Central memory CD8-positive, alpha-beta T cell (primary cell): ENCODE results near the gene GIT2.

Experiments
- ATAC-seq: fragments of 150-1000 bp; cut with Tn5 transposase; replicated peaks from 2 replicates; pipeline ENCODE4 v1.10.0; 2022; ENCODE audit warnings: mild to moderate bottlenecking, moderate FRiP score, moderate number of reproducible peaks; ENCODE audit not compliant: poor library complexity, severe bottlenecking; ENCODE audit errors: extremely low read depth
- DNase-seq, 2 donors: peaks; one replicate each; pipeline ENCODE4 v3.0.0; 2021; ENCODE audit warnings: low spot score in 2 of 2
- H3K27ac Mint-ChIP-seq: one replicate; pipeline ENCODE4 v1.8.0; 2022; ENCODE audit warnings: low read depth, mild to moderate bottlenecking, moderate library complexity, mixed read lengths
- H3K27me3 Mint-ChIP-seq: one replicate; pipeline ENCODE4 v1.8.0; 2022; ENCODE audit warnings: mixed read lengths
- H3K36me3 Mint-ChIP-seq: one replicate; pipeline ENCODE4 v1.8.0; 2022; ENCODE audit warnings: mild to moderate bottlenecking, moderate library complexity, mixed read lengths; ENCODE audit not compliant: insufficient read depth
- H3K4me1 Mint-ChIP-seq: one replicate; pipeline ENCODE4 v1.8.0; 2022; ENCODE audit warnings: mixed read lengths
- H3K4me3 Mint-ChIP-seq: one replicate; pipeline ENCODE4 v1.8.0; 2022; ENCODE audit warnings: mild to moderate bottlenecking, moderate library complexity, mixed read lengths
- H3K9me3 Mint-ChIP-seq: one replicate; pipeline ENCODE4 v1.8.0; 2022; ENCODE audit warnings: mixed read lengths

The GIT2 gene, protein sequence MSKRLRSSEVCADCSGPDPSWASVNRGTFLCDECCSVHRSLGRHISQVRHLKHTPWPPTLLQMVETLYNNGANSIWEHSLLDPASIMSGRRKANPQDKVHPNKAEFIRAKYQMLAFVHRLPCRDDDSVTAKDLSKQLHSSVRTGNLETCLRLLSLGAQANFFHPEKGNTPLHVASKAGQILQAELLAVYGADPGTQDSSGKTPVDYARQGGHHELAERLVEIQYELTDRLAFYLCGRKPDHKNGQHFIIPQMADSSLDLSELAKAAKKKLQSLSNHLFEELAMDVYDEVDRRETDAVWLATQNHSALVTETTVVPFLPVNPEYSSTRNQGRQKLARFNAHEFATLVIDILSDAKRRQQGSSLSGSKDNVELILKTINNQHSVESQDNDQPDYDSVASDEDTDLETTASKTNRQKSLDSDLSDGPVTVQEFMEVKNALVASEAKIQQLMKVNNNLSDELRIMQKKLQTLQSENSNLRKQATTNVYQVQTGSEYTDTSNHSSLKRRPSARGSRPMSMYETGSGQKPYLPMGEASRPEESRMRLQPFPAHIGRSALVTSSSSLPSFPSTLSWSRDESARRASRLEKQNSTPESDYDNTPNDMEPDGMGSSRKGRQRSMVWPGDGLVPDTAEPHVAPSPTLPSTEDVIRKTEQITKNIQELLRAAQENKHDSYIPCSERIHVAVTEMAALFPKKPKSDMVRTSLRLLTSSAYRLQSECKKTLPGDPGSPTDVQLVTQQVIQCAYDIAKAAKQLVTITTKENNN

DNA sequence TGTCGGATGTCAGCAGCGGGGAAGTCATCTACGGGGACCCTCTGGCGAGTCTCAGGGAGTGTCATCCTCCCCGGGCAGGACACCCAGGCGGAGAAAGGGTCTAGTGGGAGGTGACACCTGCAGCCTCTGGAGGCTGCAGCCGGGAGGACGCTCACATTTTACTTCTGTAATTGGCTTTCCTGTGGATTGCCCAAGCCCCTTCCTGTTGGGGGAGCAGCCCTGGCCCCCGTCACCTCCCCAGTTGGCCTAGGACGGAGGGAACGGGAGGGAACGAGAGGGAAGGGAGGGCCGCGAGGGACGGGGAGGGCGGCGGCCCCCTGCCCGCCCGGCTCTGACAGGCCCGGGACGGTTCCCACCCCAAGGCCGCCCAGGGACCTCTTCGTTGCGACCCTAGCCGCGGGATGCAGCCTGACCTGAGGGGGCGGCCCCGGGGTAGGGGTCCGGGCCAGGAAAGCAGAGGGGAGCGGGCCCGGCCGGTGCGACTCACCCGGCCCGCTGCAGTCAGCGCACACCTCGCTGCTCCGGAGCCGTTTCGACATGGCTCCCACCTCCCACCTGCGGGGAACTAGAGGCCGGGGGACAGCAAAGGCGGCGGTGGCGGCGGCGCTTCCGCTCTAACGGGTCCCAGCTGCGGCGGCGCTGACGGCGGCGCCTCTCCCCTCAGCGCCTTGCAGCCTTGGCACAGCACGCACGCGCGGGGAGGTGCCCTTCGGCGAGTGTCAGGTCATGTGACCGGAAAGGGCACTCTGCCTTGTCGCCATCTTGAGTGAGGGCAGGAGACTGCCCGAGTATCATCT is at the start of gene GIT2:
Gene GIT2, minus strand, starts transcription at position 683 of the 797 bp plus-strand sequence. Its CDS starts 144 bp downstream, at position 539.
- Mint-ChIP-seq H3K9me3 (no peaks in the 10 kb centered on the region), H3K4me1 (peaks cover 56% of the 10 kb centered on the region), H3K4me3 (peak within 1 kb of the TSS; percentile 99), H3K27ac (peak within 1 kb of the TSS; percentile 63), H3K27me3 (no peaks in the 10 kb centered on the region), H3K36me3 (peaks cover 19% of the 10 kb centered on the region)
- ATAC-seq: peak; percentile 74
- DNase-seq: peak; percentile 83 to 91

DNA sequence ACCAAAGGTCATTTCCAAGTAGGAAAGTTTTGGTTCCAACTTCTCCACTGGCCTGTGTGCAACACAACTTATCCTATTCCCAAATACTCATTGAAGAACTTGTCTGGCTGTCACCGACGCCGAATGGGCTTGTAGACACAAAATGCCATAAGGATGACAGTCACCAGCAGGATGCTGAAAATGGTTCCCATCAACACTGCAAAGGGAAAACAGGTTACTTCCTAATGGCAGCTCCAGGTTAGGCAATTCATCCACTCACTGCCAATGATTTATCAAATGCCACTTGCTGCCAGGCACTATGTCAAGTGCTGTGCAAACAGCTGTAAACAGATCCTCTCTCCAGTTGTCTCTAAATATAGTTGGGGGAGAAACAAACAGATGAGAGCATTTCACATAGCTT is 46.1 kb upstream of the GIT2 start:
- H3K4me1 Mint-ChIP-seq: peaks cover 32% of the 10 kb centered on the region
- no peaks in the 10 kb centered on the region for H3K9me3 Mint-ChIP-seq
- no peak overlapping the region for H3K27ac Mint-ChIP-seq
- no peak for ATAC-seq
- H3K36me3 Mint-ChIP-seq: peaks cover 17% of the 10 kb centered on the region
- DNase-seq: no peak
- H3K4me3 Mint-ChIP-seq: no peak overlapping the region
- H3K27me3 Mint-ChIP-seq: no peaks in the 10 kb centered on the region

DNA sequence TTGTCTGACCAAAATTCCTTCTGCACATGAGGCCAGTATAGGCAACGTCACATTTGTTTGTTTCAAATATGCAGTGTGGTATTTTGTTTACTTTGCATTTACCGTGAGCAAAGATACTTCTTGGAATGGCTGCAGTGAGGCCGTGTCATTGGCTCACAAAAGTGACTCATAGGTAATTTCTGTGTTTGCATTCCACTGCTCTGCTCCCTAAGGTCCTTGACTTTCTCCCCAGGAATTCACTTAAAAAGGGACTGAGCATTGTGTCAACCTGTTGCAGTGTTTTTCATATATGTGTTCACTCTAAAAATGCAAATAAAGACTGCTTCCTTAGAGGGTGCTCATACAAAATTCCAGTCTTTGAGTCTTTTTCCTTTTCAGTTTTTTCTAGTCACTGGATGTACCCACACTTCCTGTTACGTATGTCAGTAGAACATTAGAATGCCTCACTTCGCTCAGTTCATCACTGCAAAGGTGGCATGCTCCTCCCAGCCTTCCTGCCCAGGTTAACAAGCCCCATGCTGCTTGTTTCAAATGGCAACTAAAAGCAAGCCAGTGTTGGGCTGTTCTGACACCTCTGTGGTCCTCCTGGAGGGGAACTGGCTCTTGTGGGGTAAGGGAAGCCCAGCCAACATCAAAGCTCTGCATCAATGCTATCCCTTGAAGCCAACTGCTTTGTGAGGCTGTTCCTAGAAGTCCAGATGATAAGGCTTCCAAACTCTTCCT is 43.1 kb upstream of the GIT2 start:
- ATAC-seq: no peak
- H3K9me3 Mint-ChIP-seq: no peaks in the 10 kb centered on the region
- H3K4me1 Mint-ChIP-seq: peaks cover 32% of the 10 kb centered on the region
- no peak for DNase-seq
- no peak overlapping the region for H3K4me3 Mint-ChIP-seq
- peaks cover 29% of the 10 kb centered on the region for H3K36me3 Mint-ChIP-seq
- H3K27me3 Mint-ChIP-seq: no peaks in the 10 kb centered on the region
- peak overlapping the region; percentile 78 for H3K27ac Mint-ChIP-seq

DNA sequence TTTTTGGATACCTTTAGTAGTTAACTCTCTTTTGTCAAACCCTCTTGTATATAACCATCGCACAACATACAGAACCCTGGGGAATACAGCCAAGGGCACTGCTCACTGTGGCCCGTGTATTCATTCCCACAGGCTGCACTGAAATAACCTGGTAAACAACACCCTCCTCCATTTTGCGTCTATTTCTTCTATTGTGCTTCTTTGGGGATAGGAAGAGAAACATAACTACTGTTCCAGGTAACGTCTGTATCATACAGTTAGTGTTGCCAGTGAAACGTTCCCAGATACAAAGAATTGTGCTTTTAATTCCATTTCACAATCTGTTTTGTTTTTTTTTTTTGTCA is 42.5 kb upstream of the GIT2 start:
- Mint-ChIP-seq H3K27me3 (no peaks in the 10 kb centered on the region), H3K27ac (peak overlapping the region; percentile 78), H3K9me3 (no peaks in the 10 kb centered on the region), H3K36me3 (peaks cover 33% of the 10 kb centered on the region), H3K4me3 (no peak overlapping the region), H3K4me1 (peaks cover 32% of the 10 kb centered on the region)
- no peak for ATAC-seq
- DNase-seq: no peak

DNA sequence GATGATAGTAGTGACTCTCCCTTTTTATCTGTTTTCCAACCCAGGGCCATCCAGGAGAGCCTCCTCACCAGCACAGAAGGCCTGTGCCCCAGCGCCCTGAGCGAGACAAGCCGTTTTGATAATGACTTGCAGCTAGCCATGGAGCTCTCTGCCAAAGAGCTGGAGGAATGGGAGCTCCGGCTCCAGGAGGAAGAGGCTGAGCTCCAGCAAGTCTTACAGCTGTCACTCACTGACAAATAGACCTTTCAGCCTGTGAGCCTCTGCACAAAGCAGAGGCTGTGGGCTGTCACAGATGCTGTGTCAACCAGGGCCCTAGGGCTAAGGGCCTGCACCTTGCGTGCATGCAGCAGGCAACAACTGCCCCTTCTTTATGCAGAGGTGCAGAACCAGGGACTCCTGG is 41.1 kb upstream of the GIT2 start:
- Mint-ChIP-seq H3K27ac (no peak overlapping the region), H3K4me3 (no peak overlapping the region), H3K27me3 (no peaks in the 10 kb centered on the region), H3K4me1 (peaks cover 21% of the 10 kb centered on the region), H3K9me3 (no peaks in the 10 kb centered on the region), H3K36me3 (peaks cover 35% of the 10 kb centered on the region)
- DNase-seq: no peak
- ATAC-seq: no peak

DNA sequence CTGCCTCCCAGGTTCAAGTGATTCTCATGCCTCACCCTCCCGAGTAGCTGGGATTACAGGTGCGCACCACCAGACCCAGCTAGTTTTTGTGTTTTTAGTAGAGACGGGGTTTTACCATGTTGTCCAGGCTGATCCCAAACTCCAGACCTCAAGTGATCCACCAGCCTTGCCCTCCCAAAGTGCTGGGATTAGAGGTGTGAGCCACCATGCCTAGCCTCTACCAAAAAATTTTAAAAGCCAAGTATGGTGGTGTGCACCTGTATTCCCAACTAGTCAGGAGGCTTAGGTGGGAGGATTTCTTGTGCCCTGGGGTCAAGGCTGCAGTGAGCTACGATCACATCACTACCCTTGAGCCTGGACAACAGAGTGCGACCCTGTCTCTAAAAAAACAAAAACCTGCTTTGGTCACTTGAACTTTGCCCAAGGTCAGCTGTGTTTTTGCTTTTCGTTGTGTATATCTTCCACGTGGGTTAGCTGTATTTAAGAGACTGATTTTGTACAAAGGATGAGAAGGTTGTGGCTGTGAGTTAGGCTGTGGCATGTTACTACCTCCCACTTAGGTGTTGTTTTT is 39.5 kb upstream of the GIT2 start:
- Mint-ChIP-seq H3K4me3 (no peak overlapping the region), H3K9me3 (no peaks in the 10 kb centered on the region), H3K27ac (peak overlapping the region; percentile 47), H3K4me1 (peaks cover 20% of the 10 kb centered on the region), H3K36me3 (peaks cover 46% of the 10 kb centered on the region), H3K27me3 (no peaks in the 10 kb centered on the region)
- ATAC-seq (no peak), DNase-seq (no peak)

DNA sequence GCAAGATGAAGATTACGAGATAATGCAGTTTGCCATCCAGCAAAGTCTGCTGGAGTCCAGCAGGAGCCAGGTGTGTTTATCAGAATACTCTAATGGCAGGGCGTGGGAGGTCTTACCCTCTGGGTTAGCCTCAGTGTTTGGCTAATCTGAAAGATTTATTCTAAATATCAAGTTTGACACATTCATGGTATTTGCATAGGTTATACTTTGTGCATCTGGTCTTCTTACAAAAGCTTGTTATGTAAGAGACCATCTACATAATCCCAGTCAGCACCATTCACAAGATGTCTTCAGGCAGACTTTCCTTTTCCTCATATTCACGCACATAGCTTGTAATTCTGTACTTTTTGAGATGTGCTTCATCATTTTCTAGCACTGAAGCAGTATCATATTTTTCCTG is 37.7 kb upstream of the GIT2 start:
- Mint-ChIP-seq H3K4me1 (peaks cover 3% of the 10 kb centered on the region), H3K27ac (no peak overlapping the region), H3K4me3 (no peak overlapping the region), H3K27me3 (no peaks in the 10 kb centered on the region), H3K36me3 (peaks cover 58% of the 10 kb centered on the region), H3K9me3 (no peaks in the 10 kb centered on the region)
- DNase-seq (no peak), ATAC-seq (no peak)

DNA sequence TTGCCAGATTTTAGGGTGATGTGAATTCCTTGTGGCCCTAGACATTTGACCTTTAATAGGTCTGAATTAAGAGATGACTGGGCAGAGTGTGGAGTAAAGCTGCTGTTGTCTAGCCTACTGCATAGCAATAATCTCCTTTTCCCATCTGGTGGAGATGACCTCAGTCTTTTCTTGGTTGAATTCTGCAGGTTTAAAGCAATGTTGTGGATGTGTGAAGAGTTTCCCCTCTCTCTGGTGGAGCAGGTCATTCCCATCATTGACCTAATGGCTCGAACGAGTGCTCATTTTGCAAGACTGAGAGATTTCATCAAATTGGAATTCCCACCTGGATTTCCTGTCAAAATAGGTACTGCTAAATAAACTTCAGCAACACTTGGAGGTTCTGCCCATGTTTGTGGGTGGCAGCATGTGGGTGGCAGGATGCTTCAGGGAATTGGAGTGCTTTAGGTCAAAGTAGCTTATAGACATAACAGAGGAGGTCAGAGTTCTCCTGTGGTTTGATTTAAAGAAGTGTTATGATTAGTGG is 33.2 kb upstream of the GIT2 start:
- Mint-ChIP-seq H3K36me3 (peaks cover 63% of the 10 kb centered on the region), H3K27me3 (no peaks in the 10 kb centered on the region), H3K27ac (no peak overlapping the region), H3K4me1 (no peaks in the 10 kb centered on the region), H3K9me3 (no peaks in the 10 kb centered on the region), H3K4me3 (no peak overlapping the region)
- no peak for DNase-seq
- no peak for ATAC-seq

DNA sequence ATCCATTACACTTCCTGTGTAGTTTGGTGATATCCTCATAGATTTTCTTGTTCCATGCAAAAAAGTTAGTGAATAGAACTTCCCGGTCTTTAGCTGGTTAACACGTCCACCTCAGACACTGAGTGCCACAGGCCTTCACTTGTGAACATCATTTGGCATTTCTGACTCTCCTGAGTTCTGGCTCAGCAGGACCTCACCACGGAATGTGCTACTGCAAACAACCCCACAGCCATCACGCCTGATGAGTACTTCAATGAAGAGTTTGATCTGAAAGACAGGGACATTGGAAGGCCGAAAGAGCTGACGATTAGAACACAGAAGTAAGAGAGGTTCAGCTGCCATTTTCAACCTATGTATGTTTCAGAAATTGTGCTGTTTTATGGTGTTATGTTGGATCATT is 32.2 kb upstream of the GIT2 start:
- H3K27ac Mint-ChIP-seq: peak overlapping the region; percentile 16
- no peaks in the 10 kb centered on the region for H3K4me1 Mint-ChIP-seq
- no peaks in the 10 kb centered on the region for H3K27me3 Mint-ChIP-seq
- H3K36me3 Mint-ChIP-seq: peaks cover 54% of the 10 kb centered on the region
- no peak for ATAC-seq
- no peak overlapping the region for H3K4me3 Mint-ChIP-seq
- H3K9me3 Mint-ChIP-seq: no peaks in the 10 kb centered on the region
- no peak for DNase-seq

DNA sequence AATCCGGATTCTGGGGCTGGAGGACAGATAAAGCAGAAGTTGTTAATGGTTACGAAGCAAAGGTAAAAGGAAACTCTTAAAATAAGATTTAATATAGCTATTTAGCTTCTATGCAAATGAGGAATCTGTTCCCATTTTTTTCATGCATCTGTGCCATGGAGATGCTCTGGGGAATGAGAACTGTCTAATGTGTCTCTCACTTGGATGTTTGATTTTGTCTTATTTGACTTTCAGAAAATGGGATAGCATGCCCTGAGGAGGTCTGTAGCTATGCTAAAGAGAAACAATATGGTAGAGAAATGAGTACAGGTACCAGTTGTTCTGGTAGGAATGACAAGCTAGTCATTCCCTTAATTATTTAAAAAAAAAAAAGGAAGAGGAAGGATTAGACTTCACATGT is 27.9 kb upstream of the GIT2 start:
- H3K9me3 Mint-ChIP-seq: no peaks in the 10 kb centered on the region
- H3K27ac Mint-ChIP-seq: no peak overlapping the region
- ATAC-seq: no peak
- H3K4me1 Mint-ChIP-seq: no peaks in the 10 kb centered on the region
- peaks cover 52% of the 10 kb centered on the region for H3K36me3 Mint-ChIP-seq
- DNase-seq: no peak
- no peak overlapping the region for H3K4me3 Mint-ChIP-seq
- H3K27me3 Mint-ChIP-seq: no peaks in the 10 kb centered on the region

DNA sequence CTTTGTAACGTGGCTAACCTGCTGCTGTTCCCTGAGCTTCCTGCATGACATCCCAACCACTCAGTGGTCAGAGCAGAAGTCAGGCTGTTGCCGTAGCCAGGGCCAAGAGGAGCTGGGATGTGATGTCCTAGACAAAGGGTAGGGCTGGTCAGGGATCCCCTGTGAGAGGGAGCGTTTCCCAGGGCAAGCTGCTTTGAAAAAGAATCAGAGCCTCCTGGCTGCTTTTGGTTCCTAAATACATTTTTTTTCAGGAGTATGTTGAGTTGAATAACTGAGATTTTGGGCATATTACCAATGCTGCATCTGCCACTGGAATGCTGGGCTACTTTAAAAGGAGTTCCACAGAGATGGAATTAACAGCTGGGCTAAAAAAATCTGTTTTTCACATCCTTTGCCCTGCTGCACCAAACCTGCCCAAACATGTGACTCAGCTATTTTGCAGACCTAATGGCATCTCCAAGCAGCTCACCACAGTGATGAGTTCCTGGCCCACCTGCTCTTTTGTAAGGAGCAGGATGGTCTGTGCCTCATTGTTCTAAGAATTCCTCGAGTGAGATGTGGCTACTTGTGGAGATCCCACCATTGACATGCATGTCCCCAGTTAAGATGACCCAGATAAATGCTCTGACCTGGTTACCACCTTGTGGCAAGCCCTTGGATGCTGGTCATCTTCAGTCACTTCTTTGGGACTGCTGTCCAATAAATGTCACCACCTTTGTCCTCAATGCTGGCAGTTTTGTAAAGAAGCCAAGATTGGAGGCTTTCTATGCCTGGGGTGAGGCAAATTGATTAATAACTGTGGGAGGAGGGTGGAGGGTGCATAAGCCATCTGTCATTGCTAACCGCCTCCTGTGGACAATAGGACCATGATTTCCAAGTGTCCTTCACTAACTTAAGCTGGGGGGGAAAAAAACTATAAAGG is 27.2 kb upstream of the GIT2 start:
- DNase-seq: no peak
- H3K4me1 Mint-ChIP-seq: no peaks in the 10 kb centered on the region
- H3K27ac Mint-ChIP-seq: peak overlapping the region; percentile 10
- H3K4me3 Mint-ChIP-seq: no peak overlapping the region
- H3K9me3 Mint-ChIP-seq: no peaks in the 10 kb centered on the region
- H3K27me3 Mint-ChIP-seq: no peaks in the 10 kb centered on the region
- no peak for ATAC-seq
- peaks cover 54% of the 10 kb centered on the region for H3K36me3 Mint-ChIP-seq
